OCI-LY7 (cell line): ENCODE data around the gene IQUB. TPM values are rescaled to one million over a fixed set of nuclear protein-coding genes. Genes with fewer than 3 reads are reported as not detected.

Experiments
- BruUV-seq: library from RNA; stranded (reverse); fragments of 400-500 nt; replicated peaks from 2 replicates; lab custom pipeline; 2021; lab: Mats Ljungman, UMichigan
- CTCF ChIA-PET: fragments of 300-600 bp; sonication (Branson Sonifier 250); formaldehyde crosslinking; loops from one replicate; lab custom pipeline; 2022; ENCODE audit warnings: antibody characterized with exemption; ENCODE audit not compliant: unreplicated experiment; lab: Charles Lee
- POLR2A ChIA-PET: fragments of 300-600 bp; sonication (Branson Sonifier 250); formaldehyde crosslinking; loops from one replicate; lab custom pipeline; 2022; ENCODE audit warnings: antibody characterized with exemption; lab: Charles Lee
- DNase-seq: peaks from one replicate; pipeline ENCODE4 v3.0.0-alpha.2; 2015; ENCODE audit warnings: low spot score
- H2AFZ ChIP-seq: fragments of 200-600 bp; sonication (generic), shearing (Covaris generic); 2 replicates; pipeline ENCODE4 v1.6.1; 2014; ENCODE audit warnings: mild to moderate bottlenecking, antibody characterized with exemption, low read length, moderate library complexity
- H3K27ac ChIP-seq: fragments of 200-600 bp; sonication (generic); 2 replicates; pipeline ENCODE4 v1.5.1; 2014; ENCODE audit warnings: mixed run types, low read depth, mild to moderate bottlenecking, moderate library complexity, low read length, inconsistent platforms; ENCODE audit not compliant: poor library complexity, severe bottlenecking
- H3K36me3 ChIP-seq: fragments of 200-600 bp; sonication (generic); 2 replicates; pipeline ENCODE4 v1.6.1; 2014; ENCODE audit warnings: mild to moderate bottlenecking, antibody characterized with exemption, low read length, moderate library complexity, mixed read lengths; ENCODE audit not compliant: insufficient read depth
- H3K4me1 ChIP-seq: fragments of 200-600 bp; sonication (generic); 2 replicates; pipeline ENCODE4 v1.5.1; 2014; ENCODE audit warnings: mild to moderate bottlenecking, low read length; ENCODE audit not compliant: insufficient read depth, poor library complexity, severe bottlenecking
- H3K4me2 ChIP-seq: fragments of 200-600 bp; sonication (generic); 2 replicates; pipeline ENCODE4 v1.6.1; 2014; ENCODE audit warnings: mild to moderate bottlenecking, low read length
- H3K4me3 ChIP-seq: fragments of 200-600 bp; sonication (generic); 2 replicates; pipeline ENCODE4 v1.5.1; 2014; ENCODE audit warnings: mild to moderate bottlenecking, low read depth, low read length; ENCODE audit not compliant: poor library complexity, severe bottlenecking
- H3K79me2 ChIP-seq: fragments of 200-600 bp; sonication (generic); 2 replicates; pipeline ENCODE4 v1.6.1; 2016; ENCODE audit warnings: low read depth, mild to moderate bottlenecking, low read length, moderate library complexity, mixed read lengths; ENCODE audit not compliant: insufficient read depth
- H3K9me2 ChIP-seq: fragments of 200-600 bp; sonication (generic); 2 replicates; pipeline ENCODE4 v1.6.1; 2016; ENCODE audit warnings: mild to moderate bottlenecking, low read length, mixed read lengths; ENCODE audit not compliant: insufficient read depth
- H3K9me3 ChIP-seq: fragments of 200-600 bp; sonication (generic); 2 replicates; pipeline ENCODE4 v1.6.1; 2014; ENCODE audit warnings: mild to moderate bottlenecking, mixed run types, low read length, mixed read lengths
- H4K20me1 ChIP-seq: fragments of 200-600 bp; sonication (generic); 2 replicates; pipeline ENCODE4 v1.6.1; 2014; ENCODE audit warnings: mild to moderate bottlenecking, antibody characterized with exemption, low read length, moderate library complexity, mixed read lengths; ENCODE audit not compliant: insufficient read depth
- CTCF ChIP-seq: fragments of 200-600 bp; sonication (generic); conservative IDR thresholded peaks from 2 replicates; pipeline ENCODE4 v1.5.1; 2014; ENCODE audit warnings: mild to moderate bottlenecking, antibody characterized with exemption, low read length, moderate library complexity, mixed read lengths
- EZH2phosphoT487 ChIP-seq: fragments of 200-600 bp; sonication (generic); IDR thresholded peaks from 2 replicates; pipeline ENCODE4 v1.6.1; 2018; ENCODE audit warnings: low read depth, borderline replicate concordance, mild to moderate bottlenecking, mixed run types, antibody characterized with exemption, low read length, moderate library complexity, mixed read lengths
- intact Hi-C: fragments of 100-400 bp; cut with micrococcal nuclease; formaldehyde crosslinking; loops from one replicate; pipeline ENCODE4 v1.10.0; 2022; ENCODE audit not compliant: unreplicated experiment
- total RNA-seq, 2 experiments: library from RNA; depleted of rRNA in 1 of 2; stranded (reverse); fragments of >200 nt in 1 of 2; shearing (Covaris generic) in 1 of 2; gene quantifications; 2 replicates each; pipeline ENCODE4 v1.2.3, GENCODE V29; 2014 to 2022

IQUB gene
- total RNA-seq, 2 experiments from 2014 or later = 0.09 to 0.32 TPM

GRCh38 chr7:123557016-123557397, 22.6 kb upstream of the IQUB start:
- CTCF ChIA-PET = no interaction called here

GRCh38 chr7:123555484-123555883, 21.1 kb upstream of the IQUB start:
- H3K4me2 ChIP-seq = peak overlapping the region; percentile 92
- POLR2A ChIA-PET = interaction anchor here (1.0 kb wide), 1 partner anchor 194 kb away, joined by 4 read pairs; the partner anchor contains the start of gene WASL

More at GRCh38 chr7:123557016-123557397, 22.6 kb upstream of the IQUB start:
- 0 out of 2 replicates have a peak, but pooled peaks cover 6% of the 10 kb centered on the region for H4K20me1 ChIP-seq
- H3K36me3 ChIP-seq = peaks cover 31% of the 10 kb centered on the region
- peak overlapping the region; percentile 87; the same call in 1 of the 2 replicates for H2AFZ ChIP-seq
- H3K4me2 ChIP-seq = peak overlapping the region; percentile 92
- no peak for DNase-seq
- no peaks in the 10 kb centered on the region for H3K9me2 ChIP-seq
- H3K9me3 ChIP-seq = no peaks in the 10 kb centered on the region
- POLR2A ChIA-PET = interaction anchor here (0.5 to 2.7 kb wide), 6 partner anchors 10 to 293 kb away, joined by 3 to 11 read pairs (median 4); partner anchors contain the start of gene WASL
- peaks cover 45% of the 10 kb centered on the region; the same call in 1 of the 2 replicates for H3K79me2 ChIP-seq
- BruUV-seq = TSS peak; percentile 73
- H3K4me1 ChIP-seq = peaks cover 15% of the 10 kb centered on the region
- TF ChIP-seq EZH2phosphoT487 (no peak), CTCF (no peak)
- H3K4me3 ChIP-seq = peak overlapping the region; percentile 92
- H3K27ac ChIP-seq = peak overlapping the region; percentile 49
- intact Hi-C loops = loop anchor here (1.0 to 5.0 kb wide), 2 partner anchors 22 to 190 kb away; partner anchors contain the start of gene WASL

More at GRCh38 chr7:123555484-123555883, 21.1 kb upstream of the IQUB start:
- DNase-seq = no peak
- Histone ChIP-seq H3K4me3 (peak overlapping the region; percentile 92), H2AFZ (no peak overlapping the region), H3K4me1 (peaks cover 15% of the 10 kb centered on the region), H3K27ac (no peak overlapping the region), H3K9me3 (no peaks in the 10 kb centered on the region), H3K79me2 (peaks cover 53% of the 10 kb centered on the region; the same call in 1 of the 2 replicates), H4K20me1 (0 out of 2 replicates have a peak, but pooled peaks cover 6% of the 10 kb centered on the region), H3K9me2 (no peaks in the 10 kb centered on the region), H3K36me3 (peaks cover 44% of the 10 kb centered on the region)
- intact Hi-C loops = loop anchor here (5.0 kb wide), 1 partner anchor 192 kb away; the partner anchor contains the start of gene WASL
- no peak for TF ChIP-seq EZH2phosphoT487
- TF ChIP-seq CTCF = no peak
- no TSS peak for BruUV-seq
- CTCF ChIA-PET = no interaction called here
